ENCODE results near the gene GMEB1.
A peak's percentile ranks its signal among the peaks of the same experiment; 100 is the strongest.

The GMEB1 gene, protein sequence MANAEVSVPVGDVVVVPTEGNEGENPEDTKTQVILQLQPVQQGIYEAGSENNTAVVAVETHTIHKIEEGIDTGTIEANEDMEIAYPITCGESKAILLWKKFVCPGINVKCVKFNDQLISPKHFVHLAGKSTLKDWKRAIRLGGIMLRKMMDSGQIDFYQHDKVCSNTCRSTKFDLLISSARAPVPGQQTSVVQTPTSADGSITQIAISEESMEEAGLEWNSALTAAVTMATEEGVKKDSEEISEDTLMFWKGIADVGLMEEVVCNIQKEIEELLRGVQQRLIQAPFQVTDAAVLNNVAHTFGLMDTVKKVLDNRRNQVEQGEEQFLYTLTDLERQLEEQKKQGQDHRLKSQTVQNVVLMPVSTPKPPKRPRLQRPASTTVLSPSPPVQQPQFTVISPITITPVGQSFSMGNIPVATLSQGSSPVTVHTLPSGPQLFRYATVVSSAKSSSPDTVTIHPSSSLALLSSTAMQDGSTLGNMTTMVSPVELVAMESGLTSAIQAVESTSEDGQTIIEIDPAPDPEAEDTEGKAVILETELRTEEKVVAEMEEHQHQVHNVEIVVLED

GRCh38 chr1:28668191-28668955, at the start of gene GMEB1:
GMEB1 (plus strand) TSS chr1:28668784; CDS start chr1:28683613, 14,829 bp downstream.
- H3F3A ChIP-seq (ENCODE audit: insufficient read depth), result peaks cover 17% of the 10 kb centered on the region
- H3K9me3 ChIP-seq (ENCODE audit: insufficient read depth, low read length), result no peaks in the 10 kb centered on the region
- TF ChIP-seq EZH2phosphoT487 (conservative IDR thresholded peaks at IDR 0.05; ENCODE audit: low read length), result no peak
- TF ChIP-seq CTCF (IDR thresholded peaks at IDR 0.05; ENCODE audit: insufficient read depth, low read length, poor library complexity, severe bottlenecking), result no peak
- H3K79me2 ChIP-seq (ENCODE audit: insufficient read depth, low read length), result peaks cover 31% of the 10 kb centered on the region
- peak within 1 kb of the TSS; percentile 92 for H3K4me2 ChIP-seq (ENCODE audit: low read depth, low read length, poor library complexity, severe bottlenecking)
- peak within 1 kb of the TSS; percentile 100 for H3K9ac ChIP-seq (ENCODE audit: low read length)
- peak within 1 kb of the TSS; percentile 93 for H3K4me3 ChIP-seq (ENCODE audit: insufficient read depth, low read length, poor library complexity, severe bottlenecking)
- no peaks in the 10 kb centered on the region for H3K27me3 ChIP-seq (ENCODE audit: low read length)
- peak within 1 kb of the TSS; percentile 49 for H2AFZ ChIP-seq (ENCODE audit: low read depth, low read length, severe bottlenecking)
- H4K20me1 ChIP-seq (ENCODE audit: low read depth, low read length), result no peaks in the 10 kb centered on the region
- H3K36me3 ChIP-seq (ENCODE audit: low read length), result no peaks in the 10 kb centered on the region
- H3K9me2 ChIP-seq (replicated peaks; ENCODE audit: insufficient read depth, low read length), result no peaks in the 10 kb centered on the region
- peak within 1 kb of the TSS; percentile 99 for H3K27ac ChIP-seq (ENCODE audit: low read depth, low read length)

GRCh38 chr1:28631713-28632112, 36.9 kb upstream of the GMEB1 start:
- H3K4me2 ChIP-seq (ENCODE audit: low read depth, low read length, poor library complexity, severe bottlenecking), result no peak overlapping the region
- no peaks in the 10 kb centered on the region for H3K9me3 ChIP-seq (ENCODE audit: insufficient read depth, low read length)
- H3K27me3 ChIP-seq (ENCODE audit: low read length), result no peaks in the 10 kb centered on the region
- no peaks in the 10 kb centered on the region for H3F3A ChIP-seq (ENCODE audit: insufficient read depth)
- H4K20me1 ChIP-seq (ENCODE audit: low read depth, low read length), result no peaks in the 10 kb centered on the region
- H3K9me2 ChIP-seq (replicated peaks; ENCODE audit: insufficient read depth, low read length), result no peaks in the 10 kb centered on the region
- H3K9ac ChIP-seq (ENCODE audit: low read length), result no peak overlapping the region
- 0 out of 2 replicates have a peak, but pooled peaks cover 3% of the 10 kb centered on the region for H3K79me2 ChIP-seq (ENCODE audit: insufficient read depth, low read length)
- no peak overlapping the region for H3K27ac ChIP-seq (ENCODE audit: low read depth, low read length)
- TF ChIP-seq EZH2phosphoT487 (conservative IDR thresholded peaks at IDR 0.05; ENCODE audit: low read length) (no peak), CTCF (IDR thresholded peaks at IDR 0.05; ENCODE audit: insufficient read depth, low read length, poor library complexity, severe bottlenecking) (no peak)
- no peak overlapping the region for H3K4me3 ChIP-seq (ENCODE audit: insufficient read depth, low read length, poor library complexity, severe bottlenecking)
- H2AFZ ChIP-seq (ENCODE audit: low read depth, low read length, severe bottlenecking), result no peak overlapping the region
- no peaks in the 10 kb centered on the region for H3K36me3 ChIP-seq (ENCODE audit: low read length)

GRCh38 chr1:28632560-28632959, 36.0 kb upstream of the GMEB1 start:
- H3K27ac ChIP-seq (ENCODE audit: low read depth, low read length), result no peak overlapping the region
- no peaks in the 10 kb centered on the region for H3K27me3 ChIP-seq (ENCODE audit: low read length)
- TF ChIP-seq EZH2phosphoT487 (conservative IDR thresholded peaks at IDR 0.05; ENCODE audit: low read length) (no peak), CTCF (IDR thresholded peaks at IDR 0.05; ENCODE audit: insufficient read depth, low read length, poor library complexity, severe bottlenecking) (no peak)
- H3K4me2 ChIP-seq (ENCODE audit: low read depth, low read length, poor library complexity, severe bottlenecking), result no peak overlapping the region
- H3K4me3 ChIP-seq (ENCODE audit: insufficient read depth, low read length, poor library complexity, severe bottlenecking), result no peak overlapping the region
- H4K20me1 ChIP-seq (ENCODE audit: low read depth, low read length), result no peaks in the 10 kb centered on the region
- no peaks in the 10 kb centered on the region for H3K9me2 ChIP-seq (replicated peaks; ENCODE audit: insufficient read depth, low read length)
- no peaks in the 10 kb centered on the region for H3F3A ChIP-seq (ENCODE audit: insufficient read depth)
- 0 out of 2 replicates have a peak, but pooled peaks cover 3% of the 10 kb centered on the region for H3K79me2 ChIP-seq (ENCODE audit: insufficient read depth, low read length)
- H3K9ac ChIP-seq (ENCODE audit: low read length), result no peak overlapping the region
- no peaks in the 10 kb centered on the region for H3K36me3 ChIP-seq (ENCODE audit: low read length)
- H2AFZ ChIP-seq (ENCODE audit: low read depth, low read length, severe bottlenecking), result no peak overlapping the region
- H3K9me3 ChIP-seq (ENCODE audit: insufficient read depth, low read length), result no peaks in the 10 kb centered on the region

Measured in SU-DHL-6 (cell line).